Globus pallidus (tissue), 1 donor: ENCODE results near the gene ZNF665.
"Not testable (repeated sequence)": the region's sequence is repeated elsewhere in the genome, so short reads cannot be mapped to it uniquely, and the experiment has no call there.

Source experiments
- DNase-seq: peaks from one replicate; pipeline ENCODE4 v3.0.0-alpha.2; 2015; ENCODE audit warnings: low spot score

Gene ZNF665

GRCh38 chr19:53192771-53193534 is at the start of gene ZNF665:
Gene ZNF665 (minus strand): TSS chr19:53193358. CDS start chr19:53182898, 10,460 bp downstream.
- DNase-seq: peak; percentile 92

- DNase-seq: no peak
Measured at GRCh38 chr19:53237114-53237777, 44.1 kb upstream of the ZNF665 start.

DNA sequence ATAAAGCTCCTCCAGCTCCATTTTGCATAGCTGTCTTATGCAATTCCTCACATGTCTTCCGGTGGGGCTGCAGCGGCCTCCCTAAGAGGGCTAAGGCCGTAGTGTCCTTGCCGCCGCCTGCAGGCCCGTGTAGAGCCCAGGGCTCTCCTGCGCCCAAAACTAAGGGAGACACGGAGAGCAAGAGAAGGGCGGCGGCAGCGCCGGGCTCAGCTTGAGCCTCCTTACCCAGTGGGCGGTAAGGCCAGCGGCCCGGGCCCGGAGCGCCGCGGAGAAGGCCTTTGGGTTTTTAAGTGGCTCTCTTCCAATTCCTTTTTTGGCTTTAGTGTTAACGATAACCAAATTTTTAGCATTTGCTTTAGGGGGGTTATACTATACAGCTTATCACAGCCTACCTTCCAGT is 31.4 kb upstream of the ZNF665 start:
- DNase-seq: no peak

DNA sequence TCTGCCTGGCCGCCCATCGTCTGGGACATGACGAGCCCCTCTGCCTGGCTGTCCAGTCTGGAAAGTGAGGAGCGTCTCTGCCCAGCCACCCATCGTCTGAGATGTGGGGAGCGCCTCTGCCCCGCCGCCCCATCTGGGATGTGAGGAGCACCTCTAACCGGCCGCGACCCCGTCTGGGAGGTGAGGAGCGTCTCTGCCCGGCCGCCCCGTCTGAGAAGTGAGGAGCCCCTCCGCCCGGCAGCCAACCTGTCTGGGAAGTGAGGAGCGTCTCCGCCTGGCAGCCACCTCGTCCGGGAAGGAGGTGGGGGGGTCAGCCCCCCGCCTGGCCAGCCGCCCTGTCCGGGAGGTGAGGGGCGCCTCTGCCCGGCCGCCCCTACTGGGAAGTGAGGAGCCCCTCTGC is 29.6 kb upstream of the ZNF665 start:
- not testable (repeated sequence) for DNase-seq

DNA sequence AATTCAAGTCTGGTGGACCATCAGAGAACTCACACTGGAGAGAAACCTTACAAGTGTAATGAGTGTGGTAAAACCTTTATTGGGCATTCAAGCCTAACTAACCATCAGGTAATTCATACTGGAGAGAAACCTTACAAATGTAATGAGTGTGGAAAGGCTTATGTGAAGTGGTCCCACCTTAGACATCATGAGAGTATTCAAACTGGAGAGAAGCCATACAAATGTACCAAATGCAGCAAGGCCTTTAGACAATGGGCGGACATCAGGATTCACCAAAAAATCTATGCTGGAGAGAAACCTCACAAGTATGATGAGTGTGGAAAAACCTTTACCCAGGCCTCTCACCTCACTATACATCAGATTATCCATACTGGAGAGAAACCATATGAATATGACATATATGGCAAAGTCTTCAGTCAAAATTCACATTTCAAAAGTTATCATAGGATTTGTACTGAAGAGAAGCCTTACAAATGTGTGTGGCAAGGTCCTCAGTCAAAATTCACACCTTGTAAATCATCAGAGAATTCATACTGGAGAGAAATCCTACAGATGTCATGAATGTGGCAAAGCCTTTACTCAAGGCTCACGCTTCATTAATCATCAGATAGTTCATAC is 19.7 kb upstream of the ZNF665 start:
- no peak for DNase-seq

GRCh38 chr19:53211554-53211953 is 18.4 kb upstream of the ZNF665 start:
- not testable (repeated sequence) for DNase-seq

- peak; percentile 95 for DNase-seq
Measured at GRCh38 chr19:53196777-53197396, 3.7 kb upstream of the ZNF665 start.

DNA sequence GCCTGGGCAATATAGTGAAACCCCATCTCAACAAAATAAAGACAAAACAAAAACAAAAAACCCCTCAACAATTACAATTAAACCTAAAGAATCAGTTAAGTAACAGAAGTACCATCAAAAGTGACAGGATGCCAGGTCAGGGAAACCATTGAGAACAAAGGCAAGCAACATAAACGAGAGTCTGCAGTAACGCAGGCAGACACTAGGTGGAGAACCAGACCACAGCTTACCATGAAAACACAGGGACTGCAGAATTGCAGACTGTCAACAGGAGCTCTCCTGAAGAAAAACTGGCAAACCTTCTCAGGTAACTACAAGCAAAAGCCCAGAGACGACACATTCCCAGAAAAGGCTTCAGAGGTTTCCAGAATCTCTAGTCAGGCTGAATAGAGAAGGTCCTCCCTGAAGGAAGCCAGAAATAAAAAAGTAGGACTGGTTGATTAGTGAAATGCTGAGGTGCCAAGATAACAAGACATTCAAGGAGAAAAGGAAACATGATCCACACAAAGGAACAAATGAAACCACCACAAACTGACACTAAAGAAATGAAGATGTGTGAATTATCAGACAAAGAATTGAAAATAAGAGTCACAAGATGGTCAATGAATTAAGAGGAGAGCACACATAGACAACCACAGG is 2.2 kb upstream of the ZNF665 start:
- peak; percentile 84 for DNase-seq

GRCh38 chr19:53193535-53194222 is 521 bp upstream of the ZNF665 start:
- DNase-seq: no peak

GRCh38 chr19:53190253-53190652 is 2.9 kb downstream of the ZNF665 start:
- DNase-seq: no peak

DNA sequence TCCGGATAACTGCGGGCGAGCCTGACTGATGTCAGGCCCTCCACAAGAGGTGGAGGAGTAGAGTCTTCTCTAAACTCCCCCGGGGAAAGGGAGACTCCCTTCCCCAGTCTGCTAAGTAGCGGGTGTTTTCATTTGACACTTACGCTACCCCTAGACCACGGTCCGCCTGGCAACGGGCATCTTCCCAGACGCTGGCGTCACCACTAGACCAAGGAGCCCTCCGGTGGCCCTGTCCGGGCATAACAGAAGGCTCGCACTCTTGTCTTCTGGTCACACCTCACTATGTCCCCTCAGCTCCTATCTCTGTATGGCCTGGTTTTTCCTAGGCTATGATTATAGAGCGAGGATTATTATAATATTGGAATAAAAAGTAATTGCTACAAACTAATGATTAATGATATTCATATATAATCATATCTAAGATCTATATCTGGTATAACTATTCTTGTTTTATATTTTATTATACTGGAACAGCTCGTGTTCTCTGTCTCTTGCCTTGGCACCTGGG is 3.4 kb downstream of the ZNF665 start:
- DNase-seq: not testable (repeated sequence)

DNA sequence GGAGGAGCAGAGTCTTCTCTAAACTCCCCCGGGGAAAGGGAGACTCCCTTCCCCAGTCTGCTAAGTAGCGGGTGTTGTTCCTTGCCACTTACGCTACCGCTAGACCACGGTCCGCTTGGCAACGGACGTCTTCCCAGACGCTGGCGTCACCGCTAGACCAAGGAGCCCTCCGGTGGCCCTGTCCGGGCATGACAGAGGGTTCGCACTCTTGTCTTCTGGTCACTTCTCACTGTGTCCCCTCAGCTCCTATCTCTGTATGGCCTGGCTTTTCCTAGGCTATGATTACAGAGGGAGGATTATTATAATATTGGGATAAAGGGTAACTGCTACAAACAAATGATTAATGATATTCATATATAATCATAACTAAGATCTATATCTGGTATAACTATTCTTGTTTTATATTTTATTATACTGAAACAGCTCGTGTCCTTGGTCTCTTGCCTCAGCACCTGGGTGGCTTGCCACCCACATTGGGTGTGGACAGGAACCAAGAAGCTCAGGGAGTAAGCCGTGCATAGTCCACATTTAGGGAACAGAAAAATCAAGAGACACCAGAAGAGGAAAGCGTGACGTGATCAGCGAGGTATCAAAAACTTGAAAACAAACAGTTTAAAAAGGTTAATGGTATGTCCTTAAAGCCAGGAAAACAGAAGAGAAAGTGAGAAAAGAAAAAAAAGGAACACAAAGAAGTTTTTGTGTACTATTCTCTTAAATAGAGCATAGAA is 7.8 kb downstream of the ZNF665 start:
- not testable (repeated sequence) for DNase-seq

DNA sequence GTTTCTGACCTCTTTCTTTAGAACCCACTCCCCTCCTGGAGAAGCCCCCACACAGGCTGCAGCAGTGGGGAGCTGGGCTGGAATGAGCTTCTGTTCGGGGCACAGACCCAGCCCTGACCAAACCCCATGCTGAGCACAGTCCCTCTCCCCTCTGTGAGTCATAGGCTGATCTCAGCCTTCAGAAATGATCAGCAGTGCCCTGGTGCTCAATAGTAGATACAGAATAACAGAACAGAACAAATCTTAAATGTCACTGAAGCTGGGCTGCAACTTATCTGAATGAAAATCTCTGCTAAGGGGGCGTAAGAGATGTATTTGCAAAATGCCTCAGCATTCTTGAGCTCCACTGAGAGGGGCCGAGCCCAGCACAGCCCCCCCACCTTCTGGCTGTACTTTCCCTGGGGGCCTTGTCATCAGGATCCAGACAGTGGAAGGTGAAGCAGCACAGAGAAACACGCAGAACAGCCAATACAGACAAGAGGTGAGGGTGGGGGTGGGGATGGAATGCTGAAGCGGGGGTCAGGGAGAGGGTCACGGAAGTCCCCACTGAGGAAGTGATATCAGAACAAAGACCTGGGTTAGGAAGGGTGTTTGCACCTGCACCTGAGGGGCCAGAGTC is 9.9 kb downstream of the ZNF665 start:
- DNase-seq: no peak

GRCh38 chr19:53182202-53182601 is 11.0 kb downstream of the ZNF665 start:
- DNase-seq: no peak

GRCh38 chr19:53177986-53178385 is 15.2 kb downstream of the ZNF665 start:
- no peak for DNase-seq

DNA sequence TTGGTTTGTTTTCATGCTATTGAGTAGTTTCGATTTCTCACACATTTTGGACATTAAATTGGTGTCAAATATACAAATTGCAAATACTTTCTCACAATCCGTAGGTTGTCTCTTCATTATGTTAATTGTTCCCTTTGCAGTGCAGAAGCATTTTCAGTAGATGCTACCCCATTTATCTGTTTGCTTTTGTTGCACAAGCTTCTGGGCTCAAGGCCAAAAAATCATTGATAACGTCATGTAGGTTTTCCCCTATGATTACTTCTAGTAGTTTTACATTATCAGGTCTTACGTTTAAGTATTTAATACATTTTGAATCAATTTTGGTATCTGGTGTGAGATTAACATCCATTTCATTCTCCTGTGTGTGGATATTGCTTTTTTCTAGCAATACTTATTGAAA is 20.3 kb downstream of the ZNF665 start:
- no peak for DNase-seq

DNA sequence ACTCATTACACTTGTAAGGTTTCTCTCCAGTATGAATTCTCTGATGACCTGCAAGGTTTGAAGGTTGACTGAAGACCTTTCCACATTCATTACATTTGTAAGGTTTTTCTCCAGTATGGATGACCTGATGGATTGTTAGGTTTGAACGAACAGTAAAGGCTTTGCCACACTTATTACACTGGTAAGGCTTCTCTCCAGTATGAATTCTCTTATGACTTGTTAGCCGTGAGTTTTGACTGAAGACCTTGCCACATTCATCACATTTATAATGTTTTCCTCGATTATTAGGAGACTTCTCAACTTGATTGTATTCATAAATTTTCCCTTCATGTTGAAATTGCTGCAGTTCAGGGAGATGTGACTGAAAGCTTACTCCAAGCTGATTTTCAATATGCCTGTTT is 27.5 kb downstream of the ZNF665 start:
- DNase-seq: no peak

GRCh38 chr19:53161123-53161522 is 32.0 kb downstream of the ZNF665 start:
- DNase-seq: no peak

- DNase-seq: no peak
Measured at GRCh38 chr19:53160350-53160749, 32.8 kb downstream of the ZNF665 start.

- DNase-seq: peak; percentile 9
Measured at GRCh38 chr19:53158119-53158656, 35.0 kb downstream of the ZNF665 start.
